Astrocyte of the spinal cord (primary cell): ENCODE data around the gene PKHD1.

Experiments used
- DNase-seq: peaks from one replicate; pipeline ENCODE4 v3.0.0; 2011; ENCODE audit warnings: low read depth, low spot score
- H3K4me3 ChIP-seq: 2 replicates; pipeline ENCODE4 v1.5.1; 2011; ENCODE audit warnings: low read depth, mild to moderate bottlenecking, low read length, moderate library complexity
- in situ Hi-C: cut with HindIII; loops from 2 replicates; pipeline ENCODE4 v1.10.0; 2017; ENCODE audit warnings: low sequenced_read_pairs
- TF ChIP-seq, protein P1 (sequence below): IDR thresholded peaks from 2 replicates; pipeline ENCODE4 v1.5.1; 2012; ENCODE audit warnings: low read depth, mild to moderate bottlenecking, low read length, inconsistent platforms

PKHD1 gene

DNA sequence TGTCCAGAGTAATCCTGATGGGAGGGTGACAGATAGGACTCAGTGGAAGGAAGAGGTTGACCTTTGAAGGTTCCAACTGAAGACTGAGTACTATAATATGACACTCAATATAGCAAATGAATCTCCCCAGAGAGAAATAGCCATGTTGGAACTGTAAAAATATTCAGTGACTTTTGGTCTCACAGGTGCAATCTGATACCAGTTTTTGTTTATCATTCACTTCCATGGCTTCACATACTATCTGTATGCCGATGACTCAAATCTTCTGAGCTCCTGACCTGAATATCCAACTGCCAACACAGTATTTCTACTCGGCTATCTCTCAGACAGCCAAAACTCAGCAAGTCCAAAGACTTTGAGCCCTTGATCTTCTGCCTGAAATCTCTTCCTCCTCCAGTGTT is 21.8 kb upstream of the PKHD1 start:
- no peak overlapping the region for H3K4me3 ChIP-seq
- in situ Hi-C loops: no loop called here
- no peak for DNase-seq
- TF ChIP-seq, protein P1, sequence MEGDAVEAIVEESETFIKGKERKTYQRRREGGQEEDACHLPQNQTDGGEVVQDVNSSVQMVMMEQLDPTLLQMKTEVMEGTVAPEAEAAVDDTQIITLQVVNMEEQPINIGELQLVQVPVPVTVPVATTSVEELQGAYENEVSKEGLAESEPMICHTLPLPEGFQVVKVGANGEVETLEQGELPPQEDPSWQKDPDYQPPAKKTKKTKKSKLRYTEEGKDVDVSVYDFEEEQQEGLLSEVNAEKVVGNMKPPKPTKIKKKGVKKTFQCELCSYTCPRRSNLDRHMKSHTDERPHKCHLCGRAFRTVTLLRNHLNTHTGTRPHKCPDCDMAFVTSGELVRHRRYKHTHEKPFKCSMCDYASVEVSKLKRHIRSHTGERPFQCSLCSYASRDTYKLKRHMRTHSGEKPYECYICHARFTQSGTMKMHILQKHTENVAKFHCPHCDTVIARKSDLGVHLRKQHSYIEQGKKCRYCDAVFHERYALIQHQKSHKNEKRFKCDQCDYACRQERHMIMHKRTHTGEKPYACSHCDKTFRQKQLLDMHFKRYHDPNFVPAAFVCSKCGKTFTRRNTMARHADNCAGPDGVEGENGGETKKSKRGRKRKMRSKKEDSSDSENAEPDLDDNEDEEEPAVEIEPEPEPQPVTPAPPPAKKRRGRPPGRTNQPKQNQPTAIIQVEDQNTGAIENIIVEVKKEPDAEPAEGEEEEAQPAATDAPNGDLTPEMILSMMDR: no peak

DNA sequence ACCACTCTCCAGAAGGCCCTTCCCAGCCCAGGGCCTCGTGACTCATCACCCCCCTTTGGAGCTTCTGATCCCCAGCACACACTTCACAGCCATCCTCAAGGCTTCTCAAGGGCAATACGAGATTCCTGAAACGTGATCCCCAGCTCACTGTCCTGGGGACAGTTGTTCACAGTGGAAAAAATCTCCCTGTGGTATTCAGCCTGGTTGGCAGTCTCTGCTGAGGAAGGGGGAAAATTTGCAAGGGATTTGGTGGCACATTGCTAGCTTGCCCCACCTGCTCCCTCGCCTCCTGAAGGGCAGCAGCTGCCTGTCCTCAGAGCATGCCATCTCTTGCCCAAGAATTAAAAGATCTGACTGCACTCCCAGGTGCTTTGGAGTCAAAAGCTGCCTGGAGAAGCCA is 20.7 kb upstream of the PKHD1 start:
- TF ChIP-seq, protein P1: no peak
- DNase-seq: no peak
- in situ Hi-C loops: no loop called here
- H3K4me3 ChIP-seq: no peak overlapping the region

DNA sequence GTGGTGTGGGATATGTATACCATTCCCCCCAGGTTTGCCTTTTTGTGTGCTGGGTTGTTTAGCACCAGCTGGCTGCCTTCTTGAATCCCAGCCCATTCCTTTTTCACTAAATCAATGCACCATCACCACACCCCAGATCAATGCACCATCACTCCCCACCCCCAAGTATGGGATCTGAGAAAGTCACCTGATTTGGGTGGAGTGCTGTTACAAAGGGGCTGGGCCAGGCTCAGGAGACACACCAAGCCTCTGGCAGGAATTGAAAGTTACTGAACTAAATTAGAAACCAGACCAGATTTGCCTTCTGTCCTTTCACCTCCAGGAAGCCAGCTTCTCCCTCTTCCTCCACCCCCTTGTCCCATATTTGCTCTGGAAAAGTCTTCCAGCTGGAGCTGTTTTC is 19.6 kb upstream of the PKHD1 start:
- in situ Hi-C loops: no loop called here
- TF ChIP-seq, protein P1: no peak
- no peak overlapping the region for H3K4me3 ChIP-seq
- DNase-seq: no peak

DNA sequence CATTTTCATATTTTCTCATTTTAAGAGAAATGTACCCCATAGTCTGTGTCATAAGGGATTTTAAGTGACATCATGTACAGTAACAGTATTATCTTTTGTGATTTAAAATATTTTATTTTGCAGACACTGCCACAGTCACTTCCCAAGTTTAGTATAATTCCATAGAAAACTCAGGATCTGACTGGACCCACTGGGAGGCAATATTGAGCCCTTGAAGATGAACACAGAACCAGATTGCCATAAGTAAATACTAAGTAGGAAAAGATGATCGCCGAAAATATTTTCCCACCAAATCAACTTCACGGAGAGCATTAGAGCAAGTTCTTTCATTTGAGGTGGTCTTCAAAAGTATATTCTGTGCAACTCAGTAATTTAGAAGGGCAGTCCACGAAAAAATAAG is 17.6 kb upstream of the PKHD1 start:
- H3K4me3 ChIP-seq: no peak overlapping the region
- in situ Hi-C loops: no loop called here
- TF ChIP-seq, protein P1: no peak
- no peak for DNase-seq

DNA sequence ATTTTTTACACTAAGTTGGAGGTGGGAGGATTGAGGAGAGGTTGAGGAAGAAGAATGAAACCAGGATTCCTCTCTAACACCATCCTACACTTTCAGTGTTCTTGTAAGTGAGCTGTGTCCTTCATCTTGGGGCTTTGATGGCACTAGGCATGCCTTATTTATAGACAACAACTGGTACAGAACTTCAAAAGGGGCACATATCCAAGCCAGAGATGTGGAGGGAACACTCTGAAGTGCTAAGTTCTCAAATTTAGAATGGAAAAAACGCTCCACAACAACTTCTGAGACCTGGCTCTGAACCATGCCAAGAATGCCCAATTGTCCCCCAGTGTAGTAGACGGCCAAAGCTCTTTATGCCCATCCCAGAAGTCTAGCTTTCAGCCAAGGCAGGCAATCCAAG is 16.2 kb upstream of the PKHD1 start:
- in situ Hi-C loops: no loop called here
- no peak overlapping the region for H3K4me3 ChIP-seq
- TF ChIP-seq, protein P1: no peak
- no peak for DNase-seq

DNA sequence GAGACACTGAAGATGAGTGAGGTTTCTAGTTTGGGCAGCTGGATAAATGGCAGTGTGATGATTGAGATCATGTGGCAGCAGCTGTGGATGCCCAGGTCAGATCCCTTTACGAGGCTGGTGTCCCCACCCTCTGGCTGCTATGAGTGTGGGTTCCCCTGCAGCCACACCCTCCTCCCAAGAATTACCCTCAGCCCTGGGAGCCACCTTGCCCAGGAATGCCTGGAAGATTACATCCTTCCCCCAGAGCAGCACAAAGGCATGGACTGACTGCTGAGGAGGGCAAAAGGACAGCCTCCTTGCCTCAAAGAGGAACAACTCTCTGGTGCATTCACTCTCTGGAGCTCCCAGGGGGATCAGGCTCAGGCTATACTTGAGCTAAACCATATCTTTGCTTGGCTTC is 15.0 kb upstream of the PKHD1 start:
- TF ChIP-seq, protein P1: no peak
- no peak overlapping the region for H3K4me3 ChIP-seq

DNA sequence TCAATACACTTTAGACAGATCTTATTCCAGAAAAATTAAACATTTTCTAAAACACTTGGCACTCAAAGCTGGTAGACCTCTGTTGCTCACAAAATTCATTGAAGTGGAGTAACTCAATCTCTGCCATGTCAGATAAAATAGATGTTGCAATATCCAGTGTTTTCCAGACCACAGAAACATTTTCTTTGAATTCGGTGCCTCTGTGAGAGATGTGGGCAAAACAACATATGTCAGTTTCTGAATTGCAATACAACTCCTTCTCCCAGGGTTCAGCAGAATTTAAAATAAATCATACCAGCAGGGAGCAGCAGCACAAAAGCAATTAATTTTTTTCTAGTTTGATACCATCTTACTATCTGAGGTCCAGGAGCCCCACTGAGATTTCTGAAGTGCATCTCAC is 11.3 kb upstream of the PKHD1 start:
- no peak overlapping the region for H3K4me3 ChIP-seq
- DNase-seq: no peak
- in situ Hi-C loops: no loop called here
- TF ChIP-seq, protein P1: no peak

More for the DNA sequence above, 15.0 kb upstream of the PKHD1 start:
- in situ Hi-C loops: no loop called here
- DNase-seq: no peak
